GM12891 (cell line): Measurements from ENCODE around the gene NELFB.
A peak's percentile ranks its signal among the peaks of the same experiment; 100 is the strongest.

Experiments
- DNase-seq: peaks from one replicate; pipeline ENCODE4 v3.0.0; 2011; ENCODE audit warnings: low spot score; ENCODE audit not compliant: insufficient read length
- FAIRE-seq: peaks from 2 replicates; lab custom pipeline; 2011; peaks lifted over from hg19 to GRCh38; lab: Jason Lieb, UNC
- PAX5 ChIP-seq: IDR thresholded peaks from 2 replicates; pipeline ENCODE4 v1.6.1; 2011; ENCODE audit warnings: low read length, moderate library complexity, mild to moderate bottlenecking; ENCODE audit not compliant: insufficient read depth, severe bottlenecking
- POLR2A ChIP-seq: IDR thresholded peaks from 2 replicates; pipeline ENCODE4 v1.6.1; 2011; ENCODE audit warnings: low read depth, low read length, control low read depth
- POLR2AphosphoS5 ChIP-seq: IDR thresholded peaks from 2 replicates; pipeline ENCODE4 v1.6.1; 2011; ENCODE audit warnings: low read depth, low read length, control low read depth
- POU2F2 ChIP-seq: IDR thresholded peaks from 2 replicates; pipeline ENCODE4 v1.6.1; 2011; ENCODE audit warnings: low read depth, mild to moderate bottlenecking, control low read depth, low read length, moderate library complexity
- SPI1 ChIP-seq: IDR thresholded peaks from 2 replicates; pipeline ENCODE4 v1.6.1; 2011; ENCODE audit warnings: low read depth, low read length, control low read depth
- TAF1 ChIP-seq: IDR thresholded peaks from 2 replicates; pipeline ENCODE4 v1.6.1; 2011; ENCODE audit warnings: low read depth, low read length, control low read depth

Gene NELFB

DNA sequence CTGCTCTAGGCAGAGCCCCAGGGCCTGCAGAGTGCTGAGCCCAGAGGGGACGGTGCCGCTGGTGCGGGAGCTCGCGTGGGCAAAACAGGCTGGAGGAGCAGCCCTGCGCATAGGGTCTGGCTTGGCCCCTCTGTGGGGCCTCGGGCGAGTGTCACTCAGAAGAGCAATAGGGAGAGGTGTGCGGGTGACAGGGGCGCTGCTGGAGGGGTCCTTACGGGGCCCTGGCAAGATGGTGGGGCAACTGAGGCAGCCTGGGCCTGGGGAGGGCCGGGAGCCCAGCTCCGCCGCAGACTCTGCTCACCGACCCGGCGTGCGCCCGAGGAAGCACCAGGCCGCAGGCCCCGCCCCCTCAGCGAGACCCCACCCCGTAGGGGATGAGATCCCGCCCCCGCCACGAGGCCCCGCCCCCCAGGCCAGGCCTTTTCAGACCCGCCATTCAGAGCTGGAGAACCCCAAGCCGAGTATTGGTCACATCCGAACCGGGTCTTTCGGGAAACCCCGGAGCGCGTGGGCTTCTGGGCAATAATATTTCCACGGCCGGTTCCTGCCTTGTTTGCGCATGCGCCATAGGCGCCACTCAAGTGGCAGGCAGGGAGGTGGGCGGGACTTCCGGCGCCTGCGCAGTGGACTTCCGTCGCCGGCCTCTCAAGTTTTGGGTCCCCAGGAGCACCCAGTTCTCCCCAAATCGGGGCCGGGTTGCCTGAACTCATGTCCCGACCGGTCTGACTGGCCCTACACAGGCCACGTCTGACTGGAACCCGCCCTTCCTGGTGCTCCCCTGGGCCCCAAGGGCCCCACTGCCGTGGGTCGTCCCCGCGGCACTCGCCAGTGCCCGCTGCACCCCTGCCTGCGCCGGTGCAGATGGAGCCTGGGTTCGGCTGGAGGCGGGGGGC, 31.8 kb upstream of the NELFB start:
- FAIRE-seq (peak; percentile 98), DNase-seq (peak; percentile 99)
- 0 out of 2 replicates have a peak, but pooled peaks have one; percentile 29 for TF ChIP-seq POU2F2
- peak; percentile 80 for TF ChIP-seq POLR2A
- peak; percentile 34; the same call in 1 of the 2 replicates for TF ChIP-seq SPI1
- no peak for TF ChIP-seq PAX5
- TF ChIP-seq TAF1: peak; percentile 76
- TF ChIP-seq POLR2AphosphoS5: peak; percentile 77

DNA sequence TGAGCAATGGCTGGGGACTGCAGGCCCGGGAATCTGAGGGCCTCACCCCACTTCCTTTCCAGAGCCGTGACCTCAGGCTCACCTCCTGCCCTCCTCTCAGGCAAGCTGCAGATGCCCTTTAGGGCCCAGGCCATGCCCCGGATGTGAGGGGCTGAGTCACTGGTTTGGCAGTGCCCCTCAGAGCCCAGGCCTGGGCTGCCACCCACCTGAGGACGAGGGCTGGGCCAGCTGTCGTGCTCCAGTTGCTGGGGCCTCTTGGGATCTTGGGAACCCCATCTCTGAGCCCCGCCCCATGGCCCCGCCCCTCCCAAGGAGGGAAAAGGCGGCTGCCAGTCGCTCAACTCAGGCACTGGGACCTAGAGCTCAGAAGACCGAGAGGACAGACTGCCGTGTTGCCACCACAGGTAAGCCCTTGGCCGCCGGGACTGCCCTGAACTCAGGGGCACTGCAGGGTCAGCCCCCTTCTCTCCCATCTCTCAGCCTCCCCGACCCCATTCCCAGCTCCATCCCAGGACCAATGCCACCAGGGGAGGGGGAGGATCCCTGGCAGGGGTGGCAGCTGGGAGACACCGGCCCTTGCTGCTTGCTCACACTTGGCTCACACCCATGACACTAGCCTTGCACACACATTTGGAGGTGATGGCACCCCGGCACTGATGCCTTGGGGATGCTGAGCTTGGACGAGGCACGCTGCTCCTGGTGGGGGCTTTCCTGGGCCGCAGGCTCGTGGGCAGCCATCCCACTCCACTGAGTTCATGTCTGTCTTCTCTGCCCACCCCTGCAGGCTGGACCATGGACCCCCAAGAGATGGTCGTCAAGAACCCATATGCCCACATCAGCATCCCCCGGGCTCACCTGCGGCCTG, 30.1 kb upstream of the NELFB start, which contains the start of gene CYSRT1:
Gene CYSRT1, plus strand, starts transcription at position 345 of the 865 bp plus-strand sequence. Its CDS starts 448 bp downstream, at position 793.
- no peak for DNase-seq

GRCh38 chr9:137225699-137226331, 29.3 kb upstream of the NELFB start:
- no peak for TF ChIP-seq POLR2AphosphoS5
- no peak for TF ChIP-seq POLR2A
- no peak for TF ChIP-seq POU2F2
- no peak for TF ChIP-seq PAX5
- TF ChIP-seq SPI1: no peak
- TF ChIP-seq TAF1: no peak
- no peak for FAIRE-seq
- DNase-seq: no peak

More for the DNA sequence above, 30.1 kb upstream of the NELFB start, which contains the start of gene CYSRT1:
- TF ChIP-seq POLR2A: no peak
- no peak for TF ChIP-seq SPI1
- TF ChIP-seq TAF1: no peak
- no peak for TF ChIP-seq PAX5
- no peak for TF ChIP-seq POU2F2
- TF ChIP-seq POLR2AphosphoS5: no peak
- no peak for FAIRE-seq

DNA sequence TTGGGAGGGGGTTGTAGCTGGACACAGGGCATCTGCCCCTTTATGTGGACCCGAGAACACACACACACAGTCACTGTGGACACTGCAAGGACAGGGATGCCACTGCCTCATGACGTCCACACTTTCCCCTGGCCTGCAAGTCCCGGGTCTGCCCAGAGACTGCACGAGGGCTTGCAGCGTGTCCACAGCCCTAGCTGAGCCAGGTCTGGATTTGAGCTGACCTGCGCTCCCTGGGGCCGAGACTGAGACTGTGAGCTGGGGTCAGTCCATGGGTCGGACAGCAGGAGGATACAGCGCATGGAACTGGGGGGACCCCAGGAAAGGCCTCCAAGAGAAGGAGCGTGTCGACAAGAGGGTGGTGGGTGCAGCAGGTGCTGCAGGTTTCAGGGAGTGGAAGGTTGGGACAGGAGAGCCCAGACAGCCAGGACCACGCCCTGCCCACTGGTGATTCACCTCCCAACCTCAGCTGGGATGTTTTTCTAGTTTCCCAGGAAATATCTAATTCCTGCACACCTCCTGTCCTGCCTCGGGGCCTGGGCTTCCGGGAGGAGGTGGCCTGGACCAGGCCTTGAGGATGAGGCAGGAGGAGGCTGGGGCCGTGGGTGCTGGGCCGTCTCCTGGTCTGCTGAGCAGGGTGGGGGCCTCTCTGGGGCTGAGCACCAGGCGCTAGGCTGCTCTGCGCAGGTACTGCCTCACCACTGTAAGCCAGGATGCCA, 28.6 kb upstream of the NELFB start:
- FAIRE-seq (peak; percentile 35), DNase-seq (no peak)
- TF ChIP-seq POLR2A (no peak), PAX5 (no peak), POU2F2 (no peak), SPI1 (no peak), TAF1 (no peak), POLR2AphosphoS5 (no peak)

- TF ChIP-seq TAF1: no peak
- no peak for TF ChIP-seq POLR2AphosphoS5
- TF ChIP-seq POU2F2: 0 out of 2 replicates have a peak, but pooled peaks have one; percentile 28
- no peak for TF ChIP-seq PAX5
These were observed 27.9 kb upstream of the NELFB start, which contains the start of gene RNF224 for GRCh38 chr9:137227054-137227852. TSS of gene RNF224 (plus strand) at chr9:137227502. CDS start at chr9:137228336, 834 bp downstream.

GRCh38 chr9:137227853-137228505, 27.1 kb upstream of the NELFB start:
- no peak for TF ChIP-seq TAF1
- no peak for TF ChIP-seq POLR2AphosphoS5
- no peak for TF ChIP-seq POU2F2
- TF ChIP-seq POLR2A: no peak
- no peak for TF ChIP-seq PAX5
- no peak for TF ChIP-seq SPI1
- no peak for DNase-seq
- FAIRE-seq: no peak

More at GRCh38 chr9:137227054-137227852, 27.9 kb upstream of the NELFB start, which contains the start of gene RNF224:
- DNase-seq: peak; percentile 88
- peak; percentile 98 for FAIRE-seq

DNA sequence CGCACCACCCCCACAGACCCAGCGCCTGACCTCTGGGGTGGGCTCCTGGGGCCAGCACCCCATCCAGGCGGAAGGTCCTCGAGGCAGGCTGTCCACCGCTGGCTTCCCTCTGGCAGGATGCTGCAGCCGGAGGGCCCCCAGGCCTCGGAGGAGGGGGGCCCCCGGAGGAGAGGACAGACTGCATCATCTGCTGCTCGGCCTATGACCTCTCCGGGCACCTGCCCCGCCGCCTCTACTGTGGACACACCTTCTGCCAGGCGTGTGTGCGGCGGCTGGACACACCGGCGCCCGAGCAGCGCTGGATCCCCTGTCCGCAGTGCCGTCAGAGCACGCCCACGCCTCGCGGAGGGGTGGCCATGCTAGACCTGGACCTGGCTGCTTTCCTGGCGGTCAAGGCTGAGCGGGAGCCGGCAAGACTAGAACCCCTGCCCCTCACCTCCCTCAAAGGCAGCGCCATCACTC, 26.6 kb upstream of the NELFB start:
- no peak for TF ChIP-seq POLR2A
- TF ChIP-seq POU2F2: no peak
- no peak for TF ChIP-seq TAF1
- no peak for TF ChIP-seq SPI1
- no peak for TF ChIP-seq POLR2AphosphoS5
- no peak for TF ChIP-seq PAX5
- no peak for FAIRE-seq
- no peak for DNase-seq
